Cardiac muscle cell (in vitro differentiated cells and primary cell): ENCODE results near the gene COL27A1. TPM values are rescaled to one million over a fixed set of nuclear protein-coding genes. Genes with fewer than 3 reads are reported as not detected.

Source experiments
- DNase-seq, 2 donors: peaks; one replicate each; pipeline versions ENCODE4 v3.0.0 to v3.0.0-alpha.2; 2010 to 2017; ENCODE audit warnings: low read depth in 1 of 2, low spot score in 1 of 2
- H3K27ac ChIP-seq: fragments of 200-600 bp; sonication (generic); 2 replicates; pipeline ENCODE4 v1.5.1; 2016
- H3K27me3 ChIP-seq: fragments of 200-600 bp; sonication (generic); 2 replicates; pipeline ENCODE4 v1.6.0; 2016; ENCODE audit warnings: control low read depth
- H3K36me3 ChIP-seq: fragments of 200-600 bp; sonication (generic); 2 replicates; pipeline ENCODE4 v1.5.1; 2016; ENCODE audit warnings: control low read depth
- H3K4me1 ChIP-seq: fragments of 200-600 bp; sonication (generic); 2 replicates; pipeline ENCODE4 v1.8.1; 2017; ENCODE audit warnings: low read depth, mild to moderate bottlenecking, mixed run types
- H3K4me3 ChIP-seq: fragments of 200-600 bp; sonication (generic); 2 replicates; pipeline ENCODE4 v1.5.1; 2016; ENCODE audit warnings: mild to moderate bottlenecking
- H3K9me3 ChIP-seq: fragments of 200-600 bp; sonication (generic); 2 replicates; pipeline ENCODE4 v1.5.1; 2017; ENCODE audit warnings: low read depth, mild to moderate bottlenecking, control low read depth
- polyA plus RNA-seq: library from polyadenylated mRNA; unstranded; fragments of >200 nt; fragmentation: Nextera tagmentation; extraction: Ambion mirVana; gene quantifications from 2 replicates; pipeline ENCODE4 v1.2.1, GENCODE V29; 2016
- total RNA-seq: library from RNA; depleted of rRNA; stranded (reverse); fragments of >200 nt; gene quantifications from 2 replicates; pipeline ENCODE4 v1.2.3, GENCODE V29; 2016
- TF ChIP-seq, protein P1 (sequence below): IDR thresholded peaks from 2 replicates; pipeline ENCODE4 v1.5.1; 2012; ENCODE audit warnings: low read depth, mild to moderate bottlenecking, low read length

Gene COL27A1
- total and polyA plus RNA-seq, 2 experiments from 2014 or later = 12.2 to 19.2 TPM

GRCh38 chr9:114174557-114174875 is 19.2 kb downstream of the COL27A1 start:
- H3K4me3 ChIP-seq = no peak overlapping the region
- no peak for DNase-seq
- TF ChIP-seq, protein P1, sequence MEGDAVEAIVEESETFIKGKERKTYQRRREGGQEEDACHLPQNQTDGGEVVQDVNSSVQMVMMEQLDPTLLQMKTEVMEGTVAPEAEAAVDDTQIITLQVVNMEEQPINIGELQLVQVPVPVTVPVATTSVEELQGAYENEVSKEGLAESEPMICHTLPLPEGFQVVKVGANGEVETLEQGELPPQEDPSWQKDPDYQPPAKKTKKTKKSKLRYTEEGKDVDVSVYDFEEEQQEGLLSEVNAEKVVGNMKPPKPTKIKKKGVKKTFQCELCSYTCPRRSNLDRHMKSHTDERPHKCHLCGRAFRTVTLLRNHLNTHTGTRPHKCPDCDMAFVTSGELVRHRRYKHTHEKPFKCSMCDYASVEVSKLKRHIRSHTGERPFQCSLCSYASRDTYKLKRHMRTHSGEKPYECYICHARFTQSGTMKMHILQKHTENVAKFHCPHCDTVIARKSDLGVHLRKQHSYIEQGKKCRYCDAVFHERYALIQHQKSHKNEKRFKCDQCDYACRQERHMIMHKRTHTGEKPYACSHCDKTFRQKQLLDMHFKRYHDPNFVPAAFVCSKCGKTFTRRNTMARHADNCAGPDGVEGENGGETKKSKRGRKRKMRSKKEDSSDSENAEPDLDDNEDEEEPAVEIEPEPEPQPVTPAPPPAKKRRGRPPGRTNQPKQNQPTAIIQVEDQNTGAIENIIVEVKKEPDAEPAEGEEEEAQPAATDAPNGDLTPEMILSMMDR = no peak
- peaks cover 12% of the 10 kb centered on the region for H3K4me1 ChIP-seq
- H3K36me3 ChIP-seq = no peaks in the 10 kb centered on the region
- no peaks in the 10 kb centered on the region for H3K27me3 ChIP-seq
- H3K9me3 ChIP-seq = no peaks in the 10 kb centered on the region
- no peak overlapping the region for H3K27ac ChIP-seq

DNA sequence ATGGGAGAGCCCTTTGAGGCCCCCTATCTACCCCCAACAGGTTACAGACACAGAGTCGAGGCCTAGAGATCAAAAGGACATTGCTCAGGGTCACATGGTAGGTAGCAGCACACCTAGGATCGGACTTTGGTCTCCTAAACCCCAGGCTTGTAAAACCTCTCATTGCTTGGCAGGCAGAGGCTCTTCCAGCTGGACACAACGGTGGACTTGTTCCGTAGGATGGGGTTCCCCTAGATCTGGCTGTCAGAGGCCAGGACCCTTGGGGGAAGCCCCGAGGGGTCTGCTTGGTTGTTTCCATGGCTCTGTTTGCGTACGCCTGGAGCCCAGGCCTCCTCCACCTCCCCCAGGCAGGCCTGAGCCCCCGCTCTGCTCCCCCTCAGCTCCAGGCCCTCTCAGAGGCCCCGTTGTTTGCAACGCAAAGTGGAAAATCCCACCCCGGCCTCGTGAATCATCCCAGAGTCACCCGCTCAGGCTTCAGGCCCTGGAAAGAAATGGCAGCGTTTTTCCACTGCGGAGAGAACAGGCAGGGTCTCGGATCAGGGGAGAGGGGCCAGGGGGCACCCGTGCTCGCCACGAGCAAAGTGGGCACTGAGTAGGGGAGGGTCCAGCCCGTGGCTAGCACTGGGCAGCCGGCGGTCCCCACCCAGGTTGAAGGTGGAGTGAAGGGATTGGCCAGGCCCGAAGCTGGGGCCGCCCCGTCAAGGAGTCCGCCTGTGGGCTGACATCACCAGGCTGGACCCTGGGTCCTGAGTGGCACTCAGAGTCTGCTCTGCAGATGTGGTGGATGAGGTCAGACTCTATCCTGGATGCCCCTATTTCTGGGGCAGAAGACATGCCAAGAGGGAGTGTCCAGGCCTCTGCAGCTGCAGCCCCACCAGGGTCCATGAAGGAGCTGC is 19.8 kb downstream of the COL27A1 start:
- peaks cover 12% of the 10 kb centered on the region for H3K4me1 ChIP-seq

DNA sequence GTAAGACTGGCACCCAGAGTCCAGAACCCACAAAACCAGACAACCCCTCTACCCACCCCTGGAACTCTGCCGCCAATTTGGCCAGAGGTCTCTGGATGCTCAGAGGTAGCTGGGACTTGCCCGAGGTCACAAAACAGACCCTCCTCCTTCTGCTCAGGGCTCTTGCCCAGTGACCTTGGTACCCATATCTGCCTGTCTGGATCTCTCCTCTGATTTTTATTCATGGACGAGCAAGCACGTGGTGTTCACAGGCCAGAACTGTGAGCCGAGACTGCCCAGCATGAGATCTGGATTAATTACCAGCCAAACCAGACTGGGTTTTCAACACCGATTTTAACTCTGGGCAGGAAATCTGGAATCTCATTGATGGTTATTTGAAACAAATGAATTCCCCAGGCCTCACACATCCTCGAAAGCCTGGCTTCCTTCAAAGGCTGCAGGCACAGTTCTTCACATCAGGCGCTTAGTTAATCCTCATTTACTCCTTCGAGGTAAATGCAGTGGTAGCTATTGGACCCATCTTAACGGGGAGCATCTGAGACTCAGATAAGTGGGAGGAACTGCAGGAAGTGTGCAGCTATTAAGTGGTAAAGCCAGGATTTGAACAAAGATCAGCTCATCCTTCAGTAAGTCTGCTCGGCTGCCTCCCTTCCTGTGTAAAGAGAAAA is 21.4 kb downstream of the COL27A1 start:
- H3K27me3 ChIP-seq = no peaks in the 10 kb centered on the region
- peaks cover 24% of the 10 kb centered on the region for H3K4me1 ChIP-seq
- no peak for DNase-seq
- no peaks in the 10 kb centered on the region for H3K36me3 ChIP-seq
- no peak overlapping the region for H3K4me3 ChIP-seq
- no peak overlapping the region for H3K27ac ChIP-seq
- TF ChIP-seq, protein P1 = no peak
- no peaks in the 10 kb centered on the region for H3K9me3 ChIP-seq

More for the DNA sequence above, 19.8 kb downstream of the COL27A1 start:
- Histone ChIP-seq H3K4me3 (no peak overlapping the region), H3K27ac (peak overlapping the region; percentile 75), H3K36me3 (no peaks in the 10 kb centered on the region), H3K27me3 (no peaks in the 10 kb centered on the region), H3K9me3 (no peaks in the 10 kb centered on the region)
- DNase-seq = peak in 1 of 2 donors; percentile 42
- TF ChIP-seq, protein P1 = no peak

DNA sequence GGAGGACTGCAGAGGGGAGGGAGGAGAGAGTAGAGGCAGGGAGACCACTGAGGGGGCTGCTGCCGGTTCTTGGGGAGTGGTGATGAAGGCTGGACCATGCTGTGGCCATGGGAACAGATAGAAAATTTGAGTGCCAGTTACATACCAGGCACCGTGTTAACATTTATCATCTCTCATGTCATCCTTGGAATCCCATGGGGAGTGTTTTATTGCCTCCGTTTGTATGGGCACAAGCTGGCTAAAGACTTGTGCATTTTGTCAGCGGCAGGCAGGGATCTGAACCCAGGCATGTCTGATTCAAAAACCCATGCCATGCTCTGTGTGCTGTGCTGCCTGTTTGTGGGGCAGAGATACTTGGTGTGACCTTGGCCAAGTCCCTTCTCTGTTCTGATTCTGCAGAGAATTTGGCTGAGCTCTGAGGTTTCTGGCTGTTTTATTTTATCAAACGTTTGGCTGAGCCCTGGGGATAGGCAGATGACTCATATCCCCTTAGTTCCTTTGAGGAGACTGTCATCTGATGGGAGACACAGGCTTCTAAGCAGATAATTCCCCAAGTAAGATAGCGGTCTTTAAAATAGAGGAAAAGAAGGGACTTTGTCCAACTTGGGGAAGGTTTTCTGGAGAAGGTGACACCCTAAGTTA is 22.2 kb downstream of the COL27A1 start:
- H3K27me3 ChIP-seq = no peaks in the 10 kb centered on the region
- peak in 1 of 2 donors; percentile 61 for DNase-seq
- TF ChIP-seq, protein P1 = no peak
- H3K36me3 ChIP-seq = no peaks in the 10 kb centered on the region
- H3K27ac ChIP-seq = no peak overlapping the region
- H3K4me1 ChIP-seq = peaks cover 26% of the 10 kb centered on the region
- H3K4me3 ChIP-seq = no peak overlapping the region
- no peaks in the 10 kb centered on the region for H3K9me3 ChIP-seq

DNA sequence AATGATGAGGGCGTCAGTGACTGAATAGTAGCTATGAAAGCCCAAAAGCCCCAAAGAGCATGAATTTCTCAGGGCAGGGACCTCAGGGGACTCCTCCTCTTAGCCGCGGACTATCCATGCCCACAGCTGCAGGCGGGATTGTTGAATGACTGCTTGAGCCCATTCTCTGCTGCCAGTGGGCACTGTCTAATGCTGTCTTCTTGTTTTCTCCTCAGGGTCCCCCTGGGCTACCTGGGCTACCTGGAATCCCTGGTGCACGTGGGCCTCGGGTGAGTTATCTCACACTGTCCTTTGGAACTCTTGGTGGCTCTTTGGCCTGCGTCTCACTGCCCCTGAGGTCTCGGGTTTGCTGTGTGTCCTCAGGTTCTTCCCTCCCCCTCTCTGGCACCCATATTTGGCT is 22.7 kb downstream of the COL27A1 start:
- Histone ChIP-seq H3K4me1 (peaks cover 26% of the 10 kb centered on the region), H3K27me3 (no peaks in the 10 kb centered on the region), H3K9me3 (no peaks in the 10 kb centered on the region), H3K4me3 (no peak overlapping the region), H3K27ac (no peak overlapping the region), H3K36me3 (no peaks in the 10 kb centered on the region)
- DNase-seq = no peak
- TF ChIP-seq, protein P1 = no peak
